Measurements from ENCODE around the gene BACH2.
"Not testable (repeated sequence)": the region's sequence is repeated elsewhere in the genome, so short reads cannot be mapped to it uniquely, and the experiment has no call there.

Gene BACH2

DNA sequence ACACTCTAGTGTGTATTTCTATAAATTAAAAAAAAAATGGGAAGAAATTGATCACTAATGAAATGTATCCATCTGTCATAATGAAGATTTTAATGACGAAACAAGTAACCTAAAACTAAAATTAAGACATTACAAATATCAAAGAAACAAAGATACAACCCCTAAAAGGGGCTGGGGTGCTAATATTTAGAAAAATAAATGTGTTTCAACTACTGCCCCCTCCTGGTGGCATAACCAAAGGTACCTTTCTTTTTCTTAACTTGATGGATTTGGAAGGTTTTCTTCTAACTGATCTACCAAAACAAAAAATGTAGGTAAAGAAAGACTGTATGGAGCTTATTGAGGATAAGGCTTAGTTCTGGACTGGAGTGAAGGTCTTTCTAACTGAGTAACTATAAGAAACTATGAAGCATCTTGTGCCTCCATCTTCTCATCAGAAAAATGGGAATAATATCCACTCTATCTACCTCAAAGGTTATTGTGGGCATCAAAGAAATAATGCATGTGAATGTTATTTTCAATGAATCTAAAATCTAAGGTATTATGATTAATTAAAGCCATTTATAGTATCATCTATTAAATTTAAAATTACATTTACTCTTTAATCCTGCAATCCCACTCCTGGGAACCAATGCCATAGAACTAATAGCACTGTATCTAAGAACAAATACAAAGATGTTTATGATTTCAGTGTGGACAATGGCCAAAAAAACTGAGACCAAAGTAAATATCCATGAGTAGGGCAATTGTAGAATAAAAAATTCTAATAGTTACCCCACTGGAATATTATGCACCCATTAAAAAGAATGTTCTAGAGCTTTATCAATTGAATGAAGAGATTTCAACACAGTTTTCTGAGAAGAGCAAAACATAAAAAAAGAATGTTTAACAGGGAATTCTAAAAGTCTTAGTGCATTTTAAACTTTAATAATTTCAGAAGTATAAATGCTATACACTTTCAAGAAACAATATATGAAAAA lies 117.2 kb downstream of the BACH2 start:
- no peak for DNase-seq

DNA sequence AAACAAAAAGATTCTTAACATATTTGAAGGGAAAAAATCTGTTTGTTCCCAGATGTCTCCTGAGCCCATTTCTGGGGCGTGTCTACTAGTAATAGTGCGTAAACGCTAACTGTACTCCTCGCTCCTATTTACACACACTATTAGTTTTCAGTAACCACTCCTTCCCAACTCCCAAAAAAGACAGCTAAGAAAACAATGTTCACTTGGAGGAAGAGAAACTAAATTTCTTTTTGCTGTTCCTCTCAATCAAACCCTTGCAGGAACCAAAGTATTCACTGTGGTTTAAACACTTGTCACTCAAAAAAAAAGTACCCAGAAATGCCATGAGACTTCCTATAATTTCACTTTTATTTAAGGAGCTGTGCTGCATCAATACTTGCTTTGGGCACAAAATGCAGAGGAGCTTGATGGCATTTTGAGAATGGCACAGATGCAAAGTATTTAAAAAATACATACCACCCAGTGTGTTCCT lies 118.2 kb downstream of the BACH2 start:
- DNase-seq: no peak

DNA sequence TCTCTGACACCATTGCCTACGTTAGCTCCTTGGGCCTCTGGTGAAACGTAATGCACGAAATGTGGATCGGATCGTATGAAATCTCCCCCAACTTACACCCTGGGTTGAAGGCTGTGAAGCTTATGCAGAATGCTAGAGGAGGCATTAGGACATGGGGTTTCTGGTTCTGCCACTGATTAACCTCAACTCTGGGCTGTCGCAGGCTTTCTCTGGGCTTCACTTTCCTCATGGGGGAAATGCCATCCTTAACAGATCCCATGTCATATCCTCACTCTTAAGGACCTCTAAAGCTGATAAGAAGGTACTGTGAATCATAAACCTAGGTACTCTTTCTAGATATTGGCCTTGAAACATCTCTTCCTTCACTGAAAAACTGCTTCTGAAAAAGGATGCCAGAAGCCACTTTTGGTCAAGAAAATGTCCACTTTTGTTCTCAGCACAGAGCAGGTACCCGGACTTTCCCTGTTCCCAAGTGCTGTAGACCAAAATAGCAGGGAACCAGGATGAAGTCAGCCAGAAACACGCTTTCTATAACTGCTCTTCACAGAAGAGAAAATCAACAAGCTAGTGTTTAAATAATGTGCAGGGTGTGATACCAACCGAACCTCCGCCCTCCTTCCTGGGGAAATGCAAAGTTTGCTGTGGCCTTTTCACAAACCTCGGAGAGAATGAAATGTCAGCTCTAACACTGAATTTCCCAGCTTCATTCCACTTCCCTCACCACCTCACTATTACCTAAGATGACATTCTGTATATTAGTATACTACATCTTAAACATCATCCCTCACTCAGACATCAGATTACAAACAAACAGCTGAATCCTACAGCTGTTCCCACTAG lies 118.9 kb downstream of the BACH2 start:
- no peak for DNase-seq

DNA sequence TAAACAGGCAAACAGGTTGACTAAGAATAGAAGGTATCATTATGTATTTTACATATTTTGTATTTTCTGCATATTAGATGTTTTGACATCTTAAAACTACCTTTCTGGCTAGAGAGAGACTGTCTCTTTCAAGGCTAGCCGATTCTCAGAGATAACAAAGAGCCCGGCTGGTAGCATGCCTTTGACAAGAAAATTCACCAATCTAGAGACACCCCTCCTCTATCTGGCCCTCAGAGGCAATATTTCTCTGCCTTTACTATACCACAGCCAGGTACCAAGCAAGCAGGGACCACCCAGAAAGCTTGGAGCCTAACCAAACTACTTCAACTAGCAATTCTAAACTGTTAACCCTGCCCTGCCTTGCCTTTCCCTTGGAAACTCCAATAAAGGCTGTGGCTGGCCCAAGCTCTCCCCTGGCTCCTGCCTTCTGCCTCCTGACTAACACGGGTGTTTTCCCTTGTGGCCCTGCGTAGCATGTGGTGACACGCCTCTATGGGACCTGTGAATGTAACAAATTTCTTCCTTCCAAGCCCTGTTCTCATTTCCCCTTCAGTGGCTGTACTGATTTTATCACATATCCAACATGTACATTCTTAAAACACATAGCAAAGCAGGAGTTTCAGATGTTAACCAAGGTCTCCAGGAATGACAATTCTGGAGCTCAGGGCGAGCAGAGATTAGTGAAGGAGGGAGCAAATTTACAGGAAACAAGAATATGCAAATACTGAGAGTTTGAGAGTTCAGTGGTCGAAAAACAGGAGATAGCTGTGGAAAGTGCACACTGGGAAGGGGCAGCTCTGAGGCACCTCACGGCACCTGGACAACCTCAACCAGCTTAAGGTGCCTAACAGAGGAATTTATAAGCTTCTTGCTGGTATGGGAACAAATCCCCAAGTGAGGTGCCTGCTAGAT lies 120.8 kb downstream of the BACH2 start:
- no peak for DNase-seq

DNA sequence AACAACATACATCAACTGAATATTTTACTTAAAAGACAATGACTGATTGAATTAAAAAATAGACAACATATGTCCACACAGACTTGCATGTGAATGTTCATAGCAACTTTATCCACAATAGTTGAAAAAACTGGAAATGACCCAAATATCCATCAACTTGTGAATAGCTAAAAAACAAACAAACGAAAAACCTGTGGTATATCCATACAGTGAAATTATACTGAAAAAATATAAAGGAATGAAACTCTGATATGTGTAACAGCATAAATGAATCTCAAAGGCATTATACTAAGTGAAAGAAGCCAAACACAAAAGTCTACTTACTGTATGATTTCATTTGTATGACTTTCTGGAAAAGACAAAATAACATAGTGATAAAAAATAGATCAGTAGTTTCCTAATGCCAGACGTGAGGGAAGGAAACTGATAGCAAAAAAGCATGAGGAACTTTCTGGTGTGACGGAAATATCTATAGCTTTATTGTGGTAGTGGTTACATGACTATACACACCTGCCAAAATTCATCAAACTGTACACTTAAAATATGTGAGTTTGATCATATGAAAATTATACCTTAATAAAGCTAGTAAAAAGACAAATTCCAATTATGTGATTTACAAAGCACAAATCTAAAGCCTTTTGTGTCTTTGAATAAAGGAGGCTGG lies 123.2 kb downstream of the BACH2 start:
- no peak for DNase-seq

DNA sequence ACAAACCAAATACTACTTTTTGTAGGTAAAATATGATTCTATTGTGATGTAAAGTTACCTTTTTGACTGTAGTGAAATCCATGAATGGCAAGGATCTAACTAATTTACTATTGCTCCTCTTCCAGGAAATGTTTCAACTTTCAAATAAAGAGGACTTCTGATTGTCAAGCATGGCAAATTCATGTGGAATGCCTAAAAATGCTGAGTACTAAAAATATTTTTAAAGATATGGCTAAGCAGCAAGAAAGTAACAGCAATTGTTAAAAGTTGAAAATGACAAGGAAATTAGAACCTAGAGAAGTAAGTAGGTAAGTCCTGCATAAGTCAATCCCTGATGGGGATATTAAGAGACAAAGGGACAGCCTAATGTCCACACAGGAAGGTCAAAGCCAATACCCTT lies 126.0 kb downstream of the BACH2 start:
- no peak for DNase-seq

DNA sequence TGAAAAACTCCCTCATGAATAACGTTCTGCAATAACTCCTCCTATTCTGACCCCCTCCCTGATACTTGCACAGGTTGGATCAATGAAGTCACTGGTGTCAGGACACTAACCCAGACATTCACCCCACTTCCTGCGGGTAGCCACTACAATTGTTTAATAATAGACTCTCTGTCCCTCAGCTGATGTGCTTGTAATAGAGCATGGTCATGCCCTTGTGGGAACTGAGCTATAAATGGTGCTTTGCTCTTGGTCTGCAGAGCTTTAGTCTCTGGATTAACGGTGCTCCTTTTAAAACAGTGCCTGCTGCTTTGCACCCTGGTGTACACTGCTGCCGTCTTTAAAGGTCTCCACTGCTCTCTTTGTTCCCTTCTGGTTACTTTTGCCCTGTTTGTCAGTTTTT lies 127.3 kb downstream of the BACH2 start:
- DNase-seq: no peak

DNA sequence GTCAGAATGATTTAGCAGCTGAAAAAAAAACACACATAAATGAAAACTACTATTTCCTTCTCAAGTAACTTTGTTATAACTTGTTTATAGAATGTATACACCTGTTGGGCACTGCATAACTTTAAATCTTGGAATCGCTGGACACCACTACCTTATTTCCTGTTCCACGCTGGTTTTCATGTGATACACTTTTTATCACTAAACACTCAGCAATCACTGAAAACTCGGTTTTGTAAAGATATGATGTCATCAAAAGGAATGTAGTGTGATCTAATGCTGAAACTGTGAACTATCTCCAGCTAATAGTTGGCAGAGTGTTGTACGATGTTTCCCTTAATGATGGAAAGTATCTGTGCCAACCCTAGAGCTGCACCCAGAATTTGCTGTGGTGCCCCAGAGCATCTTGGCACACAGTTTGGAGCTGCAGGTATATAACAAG lies 127.9 kb downstream of the BACH2 start:
- DNase-seq: no peak

DNA sequence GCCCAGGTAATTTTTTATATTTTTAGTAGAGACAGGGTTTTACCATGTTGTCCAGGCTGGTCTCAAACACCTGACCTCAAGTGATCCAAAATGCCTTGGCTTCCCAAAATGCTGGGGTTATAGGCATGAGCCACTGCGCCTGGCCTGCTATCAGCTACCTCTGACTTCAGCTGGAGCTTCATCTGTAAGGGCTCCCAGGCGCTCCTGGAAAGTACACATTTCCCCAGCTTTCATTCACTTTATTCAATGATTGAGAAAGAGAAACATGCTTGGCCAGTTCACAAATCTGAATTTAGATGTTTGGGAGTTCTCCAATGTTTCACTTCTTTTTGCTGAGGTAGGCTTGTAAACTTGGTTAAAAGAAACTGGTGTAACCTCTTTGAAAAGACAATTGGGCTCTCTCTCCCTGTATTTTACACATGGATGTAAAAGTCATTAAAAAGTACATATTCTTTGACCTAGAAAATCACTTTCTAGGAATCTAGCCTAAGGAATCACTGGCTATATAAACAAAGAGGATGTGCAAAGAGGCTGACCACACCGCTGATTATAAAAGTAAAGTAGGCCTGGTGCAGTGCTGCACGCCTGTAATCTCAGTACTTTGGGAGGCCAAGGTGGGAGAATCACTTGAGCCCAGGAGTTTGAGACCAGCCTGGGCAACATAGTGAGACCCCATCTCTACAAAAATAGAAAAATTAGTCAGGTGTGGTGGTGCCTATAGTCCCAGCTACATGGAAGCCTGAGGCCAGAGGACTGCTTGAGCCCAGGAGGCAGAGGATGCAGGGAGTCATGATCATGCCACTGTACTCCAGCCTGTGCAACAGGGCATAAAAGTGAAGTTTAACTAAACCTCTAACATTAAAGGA lies 128.9 kb downstream of the BACH2 start:
- DNase-seq: no peak

DNA sequence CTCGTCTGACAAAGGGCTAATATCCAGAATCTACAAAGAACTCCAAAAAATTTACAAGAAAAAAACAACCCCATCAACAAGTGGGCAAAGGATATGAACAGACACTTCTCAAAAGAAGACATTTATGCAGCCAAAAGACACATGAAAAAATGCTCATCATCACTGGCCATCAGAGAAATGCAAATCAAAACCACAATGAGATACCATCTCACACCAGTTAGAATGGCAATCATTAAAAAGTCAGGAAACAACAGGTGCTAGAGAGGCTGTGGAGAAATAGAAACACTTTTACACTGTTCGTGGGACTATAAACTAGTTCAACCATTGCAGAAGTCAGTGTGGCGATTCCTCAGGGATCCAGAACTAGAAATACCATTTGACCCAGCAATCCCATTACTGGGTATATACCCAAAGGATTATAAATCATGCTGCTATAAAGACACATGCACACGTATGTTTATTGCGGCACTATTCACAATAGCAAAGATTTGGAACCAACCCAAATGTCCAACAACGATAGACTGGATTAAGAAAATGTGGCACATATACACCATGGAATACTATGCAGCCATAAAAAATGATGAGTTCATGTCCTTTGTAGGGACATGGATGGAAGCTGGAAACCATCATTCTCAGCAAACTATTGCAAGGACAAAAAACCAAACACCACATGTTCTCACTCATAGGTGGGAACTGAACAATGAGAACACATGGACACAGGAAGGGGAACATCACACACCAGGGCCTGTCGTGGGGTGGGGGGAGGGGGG lies 130.3 kb downstream of the BACH2 start:
- DNase-seq: not testable (repeated sequence)

DNA sequence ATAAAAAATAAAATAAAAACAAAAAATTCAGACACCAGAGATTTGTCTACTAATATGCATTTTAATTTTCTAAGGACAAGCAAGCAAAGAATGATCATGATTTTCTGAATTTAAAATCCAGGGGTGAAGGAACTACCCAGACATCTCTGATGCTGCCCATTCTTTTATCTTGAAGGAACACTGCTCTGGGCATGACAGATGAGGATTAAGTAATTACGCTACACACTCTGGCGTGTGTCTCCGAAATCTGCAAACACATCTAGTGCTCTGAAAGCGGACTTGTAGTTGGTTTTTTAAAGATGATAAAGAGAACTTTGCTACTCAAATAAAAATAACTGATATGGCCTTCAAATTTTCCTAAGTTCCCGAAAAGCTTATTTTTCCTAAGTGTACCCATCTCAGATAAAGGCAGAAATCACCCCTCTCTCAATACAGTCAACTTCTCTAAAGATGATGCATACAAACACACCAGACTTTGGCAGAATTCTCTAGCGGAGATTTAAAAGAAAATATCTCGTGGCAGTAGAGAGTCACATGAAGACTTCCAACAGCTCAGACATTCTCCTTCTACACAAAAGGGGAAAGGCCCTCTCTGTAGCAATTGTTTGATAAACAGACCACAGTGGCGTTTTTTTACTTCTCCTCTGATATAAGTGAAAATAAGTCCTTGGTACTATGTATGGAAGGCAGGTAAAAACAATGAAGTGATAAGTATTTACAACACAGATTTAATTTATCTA lies 133.8 kb downstream of the BACH2 start:
- no peak for DNase-seq

DNA sequence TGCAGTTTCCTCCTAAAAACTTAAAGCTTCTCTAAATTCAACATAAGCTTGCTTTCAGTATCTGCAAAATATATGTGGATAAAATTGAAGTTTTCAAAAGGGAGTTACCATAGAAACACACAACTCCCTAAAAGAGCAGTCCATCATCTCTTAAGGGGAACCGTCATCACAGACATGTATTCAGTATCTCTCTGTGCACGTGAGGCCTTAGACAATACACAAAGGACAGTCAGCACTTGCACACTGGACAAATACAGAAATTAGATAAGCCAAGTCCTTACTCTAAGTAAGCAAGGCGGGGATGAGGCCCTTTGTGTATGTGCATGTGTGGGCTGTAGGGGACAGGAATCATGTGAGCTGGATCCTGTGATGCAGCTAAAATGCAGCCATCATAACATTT lies 136.6 kb downstream of the BACH2 start:
- no peak for DNase-seq

DNA sequence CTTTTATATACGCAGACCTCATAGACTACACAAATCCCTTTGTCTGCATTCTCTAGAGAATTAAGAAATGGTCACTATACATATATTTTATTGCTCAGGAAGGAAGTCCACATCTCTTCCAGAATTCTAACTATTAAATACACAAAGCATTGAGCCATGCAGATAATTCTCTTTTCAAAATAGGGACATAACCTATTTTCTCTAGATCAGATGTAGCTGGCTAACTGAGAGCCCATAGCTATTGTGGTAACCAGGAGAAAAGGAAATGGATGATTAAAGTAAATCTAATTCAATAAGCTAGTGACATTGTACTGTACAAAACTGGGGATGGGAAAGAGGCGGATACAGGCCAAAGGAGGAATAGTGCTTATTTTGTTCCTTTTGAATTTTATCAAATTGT lies 137.2 kb downstream of the BACH2 start:
- no peak for DNase-seq

DNA sequence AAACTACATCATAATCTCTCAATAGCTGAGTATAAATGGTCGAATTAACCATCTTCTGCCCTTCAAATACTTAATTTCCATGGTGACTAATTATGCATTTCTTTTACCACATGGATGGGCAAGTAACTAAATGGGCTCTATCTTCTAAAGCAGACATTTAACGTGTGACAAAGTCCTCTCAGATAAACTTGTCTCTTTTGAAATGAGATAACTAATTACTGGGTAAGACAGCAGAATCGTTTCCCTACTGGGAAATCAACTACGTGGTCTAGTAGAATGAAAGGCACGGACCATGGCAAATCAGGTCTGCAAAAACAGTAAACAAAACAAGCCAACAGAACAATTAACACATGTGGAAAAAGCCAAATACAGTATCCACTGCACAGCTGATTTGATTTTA lies 137.7 kb downstream of the BACH2 start:
- DNase-seq: no peak

DNA sequence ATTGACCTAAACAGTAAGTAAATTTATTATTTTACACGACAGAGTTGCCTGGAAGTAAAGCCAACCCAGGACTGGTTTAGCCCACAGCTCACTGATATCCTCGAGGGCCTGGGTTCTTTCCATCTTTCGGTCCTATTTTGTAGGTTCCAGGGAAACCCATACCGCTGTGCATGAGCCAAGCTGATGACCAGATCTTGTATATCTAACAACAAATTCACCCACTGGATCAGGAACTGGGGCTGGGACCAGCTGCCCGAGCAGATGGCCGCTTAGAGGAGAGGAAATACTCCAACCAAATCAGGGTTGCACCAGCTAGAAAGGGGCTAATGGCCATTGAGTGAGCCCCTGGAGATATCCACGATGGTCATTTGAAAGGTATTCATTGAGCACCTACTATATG lies 139.2 kb downstream of the BACH2 start:
- DNase-seq: no peak

DNA sequence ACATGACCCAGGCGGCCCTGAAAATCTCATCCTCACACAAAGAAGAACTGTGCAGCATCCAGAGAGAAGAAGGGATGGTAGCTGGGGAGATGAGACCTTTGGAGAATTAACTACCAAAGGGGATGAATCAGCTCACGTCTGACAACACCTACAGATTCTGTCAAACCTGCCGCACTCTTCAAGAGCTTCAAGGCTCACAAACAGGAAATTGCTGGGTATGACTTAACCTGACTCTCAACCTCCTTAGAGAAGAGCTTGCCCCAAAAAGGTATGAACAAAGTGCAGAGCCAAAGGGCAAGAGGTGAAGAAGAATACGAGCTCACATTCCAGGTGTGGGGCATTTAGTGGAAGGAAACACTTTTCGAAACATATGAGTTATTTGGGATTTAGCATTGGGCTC lies 139.8 kb downstream of the BACH2 start:
- DNase-seq: no peak

DNA sequence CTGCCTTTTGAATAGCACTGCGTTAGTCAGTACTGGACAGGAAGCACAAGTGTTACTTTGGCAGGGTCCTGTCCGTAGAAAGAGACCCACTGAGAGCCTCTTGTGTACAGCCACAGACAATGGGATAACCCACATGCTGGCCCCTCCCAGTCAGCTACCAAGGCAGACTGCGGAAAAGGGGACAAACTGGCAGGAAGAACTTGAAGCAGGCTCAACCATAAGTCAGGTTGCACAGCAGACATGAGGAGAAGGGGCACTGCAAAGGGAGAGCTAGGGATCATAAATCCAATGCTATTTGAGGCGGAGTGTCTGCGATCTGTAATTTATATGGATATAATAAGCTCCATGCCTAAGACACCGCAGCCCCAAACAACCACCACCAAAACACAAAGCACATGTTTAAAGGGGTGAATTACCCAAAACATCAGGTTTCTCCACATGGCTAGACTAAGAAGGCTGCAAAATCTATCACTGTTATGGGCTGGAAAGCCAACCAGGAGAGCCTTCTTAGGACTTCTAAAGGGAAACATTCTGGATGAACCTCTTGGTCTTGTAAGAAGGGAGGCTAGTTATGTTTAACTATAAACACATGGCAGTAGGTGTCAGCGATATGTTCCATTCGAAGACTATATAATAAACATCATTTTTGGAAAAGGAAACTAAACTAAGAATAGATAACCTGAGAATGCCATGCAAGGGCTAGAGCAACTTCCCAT lies 141.7 kb downstream of the BACH2 start:
- DNase-seq: no peak

DNA sequence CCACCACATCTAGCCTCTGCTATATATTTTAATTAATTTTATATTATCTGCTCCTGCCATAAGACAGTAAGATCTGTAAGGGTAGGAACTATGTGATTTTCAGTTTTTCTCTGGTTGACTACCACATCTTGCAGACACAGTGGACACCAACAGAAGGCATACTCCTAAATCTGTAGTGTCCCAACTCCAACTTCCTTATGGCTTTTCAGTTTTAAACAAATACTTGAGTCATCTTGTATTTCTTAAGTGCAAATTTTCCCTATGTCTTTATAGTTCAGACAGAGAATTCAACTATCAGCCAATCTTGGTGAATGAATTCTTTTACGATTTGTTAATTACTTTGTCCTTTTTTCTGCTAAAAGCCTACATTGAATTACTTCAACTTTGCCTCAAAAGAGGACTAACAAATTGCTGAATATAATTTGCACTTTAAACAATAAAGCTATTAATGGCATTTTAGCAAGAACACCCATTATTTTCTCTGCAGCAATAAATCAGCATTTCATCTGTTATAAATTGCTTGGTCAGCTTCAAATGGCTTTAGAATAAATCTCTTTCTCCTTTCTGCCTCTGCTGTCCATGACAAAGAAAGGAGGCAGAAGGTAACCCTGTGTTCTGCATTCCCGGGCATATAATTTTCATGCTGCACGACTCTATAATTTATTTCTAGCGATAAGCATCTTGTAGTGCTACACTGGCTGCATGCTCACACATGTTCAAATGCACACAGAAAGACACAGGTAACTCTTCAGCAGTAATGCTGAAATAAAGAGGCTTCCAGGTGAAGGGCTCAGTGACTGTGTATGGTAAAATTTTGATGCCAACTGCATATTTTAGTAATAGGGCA lies 144.8 kb downstream of the BACH2 start:
- no peak for DNase-seq
